GM21619 (cell line): ENCODE data around the gene TAS1R3.

ENCODE experiments used
- ATAC-seq: cut with Tn5 transposase; IDR thresholded peaks from one replicate; pipeline ENCODE4 v1.9.1; 2021; ENCODE audit not compliant: unreplicated experiment

TAS1R3 gene

DNA sequence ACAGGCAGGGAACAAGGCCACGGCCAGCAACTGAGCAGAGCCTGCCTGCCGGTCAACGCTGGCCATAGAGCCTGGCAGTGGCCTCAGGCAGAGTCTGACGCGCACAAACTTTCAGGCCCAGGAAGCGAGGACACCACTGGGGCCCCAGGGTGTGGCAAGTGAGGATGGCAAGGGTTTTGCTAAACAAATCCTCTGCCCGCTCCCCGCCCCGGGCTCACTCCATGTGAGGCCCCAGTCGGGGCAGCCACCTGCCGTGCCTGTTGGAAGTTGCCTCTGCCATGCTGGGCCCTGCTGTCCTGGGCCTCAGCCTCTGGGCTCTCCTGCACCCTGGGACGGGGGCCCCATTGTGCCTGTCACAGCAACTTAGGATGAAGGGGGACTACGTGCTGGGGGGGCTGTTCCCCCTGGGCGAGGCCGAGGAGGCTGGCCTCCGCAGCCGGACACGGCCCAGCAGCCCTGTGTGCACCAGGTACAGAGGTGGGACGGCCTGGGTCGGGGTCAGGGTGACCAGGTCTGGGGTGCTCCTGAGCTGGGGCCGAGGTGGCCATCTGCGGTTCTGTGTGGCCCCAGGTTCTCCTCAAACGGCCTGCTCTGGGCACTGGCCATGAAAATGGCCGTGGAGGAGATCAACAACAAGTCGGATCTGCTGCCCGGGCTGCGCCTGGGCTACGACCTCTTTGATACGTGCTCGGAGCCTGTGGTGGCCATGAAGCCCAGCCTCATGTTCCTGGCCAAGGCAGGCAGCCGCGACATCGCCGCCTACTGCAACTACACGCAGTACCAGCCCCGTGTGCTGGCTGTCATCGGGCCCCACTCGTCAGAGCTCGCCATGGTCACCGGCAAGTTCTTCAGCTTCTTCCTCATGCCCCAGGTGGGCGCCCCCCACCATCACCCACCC, at the start of gene TAS1R3:
TSS of gene TAS1R3 (plus strand) at position 213 of the 898 bp plus-strand sequence. CDS start at position 279, 66 bp downstream.
- ATAC-seq, result no peak

- ATAC-seq, result no peak
These were observed 49.4 kb upstream of the TAS1R3 start for GRCh38 chr1:1281533-1282321.

GRCh38 chr1:1282998-1283397, 48.1 kb upstream of the TAS1R3 start:
- no peak for ATAC-seq

DNA sequence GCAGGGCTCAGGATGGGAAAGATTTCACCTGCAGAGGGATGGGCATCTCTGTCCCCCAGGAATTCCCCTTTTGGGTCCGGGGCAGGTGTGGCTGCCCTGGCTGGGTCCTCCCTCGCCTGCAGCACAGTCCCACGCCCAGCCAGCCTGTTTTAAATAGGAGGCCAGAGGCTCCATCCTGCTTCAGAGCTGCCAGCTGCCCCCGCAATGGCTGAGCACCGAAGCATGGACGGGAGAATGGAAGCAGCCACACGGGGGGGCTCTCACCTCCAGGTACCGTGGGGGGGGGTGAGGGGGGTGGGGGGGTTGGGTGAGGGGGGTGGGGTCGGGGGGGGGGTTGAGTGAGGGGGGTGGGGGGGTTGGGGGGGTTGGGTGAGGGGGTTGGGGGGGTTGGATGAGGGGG, 47.3 kb upstream of the TAS1R3 start:
- no peak for ATAC-seq

GRCh38 chr1:1284221-1285101, 46.6 kb upstream of the TAS1R3 start:
- ATAC-seq, result no peak

DNA sequence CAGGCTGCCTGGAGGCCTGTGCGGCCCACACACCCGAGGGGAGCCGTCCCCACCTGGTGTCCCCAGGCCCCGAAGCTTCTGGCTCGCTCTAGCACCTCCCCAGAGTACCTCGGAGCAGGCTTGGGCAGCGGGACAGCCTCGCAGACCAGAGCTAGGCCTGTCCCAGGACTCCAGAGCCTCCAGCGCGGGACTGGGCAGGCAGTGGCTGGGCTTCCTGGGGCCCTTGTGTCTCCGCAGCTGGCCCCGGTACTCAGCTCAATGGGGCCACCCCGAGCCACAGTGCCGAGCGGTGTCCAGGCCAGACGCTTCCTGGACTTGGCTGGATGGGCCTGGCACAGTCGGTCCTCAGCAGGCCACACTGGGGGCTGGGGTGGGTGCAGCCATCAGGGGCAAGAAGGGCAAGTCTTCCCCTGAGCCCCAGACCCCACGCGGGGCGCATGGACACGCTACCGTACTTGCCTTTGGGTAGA, 45.9 kb upstream of the TAS1R3 start:
- no peak for ATAC-seq

DNA sequence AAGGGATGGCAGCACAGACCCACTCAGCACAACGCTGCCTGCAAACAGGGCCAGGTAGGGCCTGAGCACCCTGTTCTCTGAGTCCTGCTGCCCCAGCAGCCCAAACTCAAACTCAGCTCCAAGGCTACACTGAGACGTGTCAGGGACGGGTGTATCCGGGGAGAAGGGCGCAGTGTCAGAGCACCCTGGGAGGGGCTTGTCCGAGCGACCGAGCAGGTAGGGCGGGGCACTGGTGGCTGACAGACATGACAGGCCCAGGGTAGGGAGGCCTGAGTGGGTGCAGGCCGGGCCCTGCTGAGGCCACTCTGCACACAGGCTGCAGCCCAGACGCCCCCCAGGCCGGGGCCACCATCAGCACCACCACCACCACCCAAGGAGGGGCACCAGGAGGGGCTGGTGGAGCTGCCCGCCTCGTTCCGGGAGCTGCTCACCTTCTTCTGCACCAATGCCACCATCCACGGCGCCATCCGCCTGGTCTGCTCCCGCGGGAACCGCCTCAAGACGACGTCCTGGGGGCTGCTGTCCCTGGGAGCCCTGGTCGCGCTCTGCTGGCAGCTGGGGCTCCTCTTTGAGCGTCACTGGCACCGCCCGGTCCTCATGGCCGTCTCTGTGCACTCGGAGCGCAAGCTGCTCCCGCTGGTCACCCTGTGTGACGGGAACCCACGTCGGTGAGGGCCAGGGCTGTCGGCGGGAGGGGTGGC, 45.3 kb upstream of the TAS1R3 start:
- no peak for ATAC-seq

DNA sequence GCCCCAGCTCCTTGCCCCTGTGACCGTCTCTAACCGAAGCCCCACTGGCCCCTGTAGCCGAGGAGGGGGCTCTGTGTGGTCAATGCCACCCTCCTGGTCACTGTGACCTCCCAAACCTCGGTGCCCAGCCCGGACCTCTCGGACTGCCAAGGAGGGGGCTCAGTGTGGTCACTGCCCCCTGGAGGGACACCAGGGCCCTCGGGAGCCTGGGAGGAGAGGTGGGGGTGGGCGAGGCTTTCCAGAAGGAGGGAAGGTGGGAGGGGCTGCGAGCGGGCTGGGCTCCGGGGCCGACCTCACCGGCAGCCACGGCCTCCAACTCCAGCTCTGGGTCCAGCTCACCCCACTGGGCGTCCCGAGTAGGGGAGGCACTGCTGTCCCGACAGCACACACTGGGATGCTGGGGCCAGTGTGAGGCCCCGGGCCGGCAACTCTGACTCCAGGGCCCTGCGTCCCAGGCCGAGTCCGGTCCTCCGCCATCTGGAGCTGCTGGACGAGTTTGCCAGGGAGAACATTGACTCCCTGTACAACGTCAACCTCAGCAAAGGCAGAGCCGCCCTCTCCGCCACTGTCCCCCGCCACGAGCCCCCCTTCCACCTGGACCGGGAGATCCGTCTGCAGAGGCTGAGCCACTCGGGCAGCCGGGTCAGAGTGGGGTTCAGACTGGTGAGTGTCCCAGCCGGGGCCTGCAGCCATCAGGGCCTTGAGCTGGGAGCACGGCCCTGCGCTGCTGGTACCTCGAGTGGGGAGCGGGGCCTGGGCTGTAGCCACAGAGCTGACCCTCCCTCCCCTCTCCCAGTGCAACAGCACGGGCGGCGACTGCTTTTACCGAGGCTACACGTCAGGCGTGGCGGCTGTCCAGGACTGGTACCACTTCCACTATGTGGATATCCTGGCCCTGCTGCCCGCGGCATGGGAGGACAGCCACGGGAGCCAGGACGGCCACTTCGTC, 44.5 kb upstream of the TAS1R3 start:
- no peak for ATAC-seq

- ATAC-seq, result no peak
These were observed 43.6 kb upstream of the TAS1R3 start for GRCh38 chr1:1287288-1288110.

DNA sequence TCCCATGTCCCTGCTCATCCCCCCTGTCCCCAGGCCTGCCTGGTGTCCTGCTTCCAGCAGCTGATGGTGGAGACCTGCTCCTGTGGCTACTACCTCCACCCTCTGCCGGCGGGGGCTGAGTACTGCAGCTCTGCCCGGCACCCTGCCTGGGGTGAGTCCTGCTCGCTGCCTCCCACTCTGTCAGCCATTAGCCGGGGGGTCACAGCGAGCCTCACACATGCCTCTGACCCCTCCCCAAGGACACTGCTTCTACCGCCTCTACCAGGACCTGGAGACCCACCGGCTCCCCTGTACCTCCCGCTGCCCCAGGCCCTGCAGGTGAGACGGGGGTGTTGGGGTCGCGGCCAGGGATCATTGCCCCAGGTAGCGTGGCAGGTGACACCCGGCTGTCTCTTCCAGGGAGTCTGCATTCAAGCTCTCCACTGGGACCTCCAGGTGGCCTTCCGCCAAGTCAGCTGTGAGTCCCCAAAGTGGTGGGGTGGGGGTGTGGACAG, 40.8 kb upstream of the TAS1R3 start:
- ATAC-seq, result no peak

- no peak for ATAC-seq
These were observed 40.0 kb upstream of the TAS1R3 start for GRCh38 chr1:1291023-1291528.

DNA sequence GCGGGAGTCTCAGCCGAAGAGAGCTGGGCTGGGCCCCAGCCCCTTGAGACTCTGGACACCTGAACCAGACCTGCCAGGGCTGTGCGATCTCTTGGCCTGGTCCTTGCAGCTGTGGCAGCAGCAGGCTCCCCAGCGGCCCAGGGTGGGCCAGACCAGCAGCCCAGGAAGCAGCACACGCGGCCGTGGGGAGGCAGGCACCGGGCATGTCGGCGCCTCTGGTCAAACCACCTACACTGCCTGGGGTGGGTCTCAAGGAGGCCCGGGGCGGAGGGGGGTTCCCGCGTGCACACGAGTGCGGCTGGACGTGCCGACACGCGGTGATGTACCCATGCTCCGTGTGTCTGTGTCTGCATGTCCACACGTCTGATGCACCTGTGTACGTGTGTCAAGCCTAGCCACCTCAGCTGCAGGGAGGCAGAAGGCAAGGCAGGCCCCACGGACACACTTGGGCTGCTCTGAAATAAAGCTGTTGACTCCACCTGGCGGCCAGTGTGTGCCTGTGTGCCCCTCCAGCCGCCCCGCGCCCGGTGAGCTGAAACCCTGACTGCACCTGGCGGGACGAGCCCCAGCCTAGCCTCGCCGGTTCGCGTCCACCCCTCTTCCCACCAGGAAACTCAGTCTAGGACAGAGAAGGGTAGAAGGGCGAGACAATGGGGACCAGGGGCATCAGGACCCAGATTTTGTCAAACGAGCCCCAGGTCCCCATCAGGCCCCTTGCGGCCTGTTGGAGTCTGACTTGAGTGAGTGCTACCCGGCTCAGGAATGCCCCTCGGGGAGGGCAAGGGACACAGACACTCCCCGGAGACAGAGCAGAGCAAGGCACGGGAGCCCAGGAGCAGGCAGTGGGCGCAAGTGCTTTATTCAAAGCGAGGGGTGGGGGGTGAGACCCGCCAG, 39.3 kb upstream of the TAS1R3 start:
- no peak for ATAC-seq

- no peak for ATAC-seq
These were observed 38.7 kb upstream of the TAS1R3 start for GRCh38 chr1:1292442-1292779.

DNA sequence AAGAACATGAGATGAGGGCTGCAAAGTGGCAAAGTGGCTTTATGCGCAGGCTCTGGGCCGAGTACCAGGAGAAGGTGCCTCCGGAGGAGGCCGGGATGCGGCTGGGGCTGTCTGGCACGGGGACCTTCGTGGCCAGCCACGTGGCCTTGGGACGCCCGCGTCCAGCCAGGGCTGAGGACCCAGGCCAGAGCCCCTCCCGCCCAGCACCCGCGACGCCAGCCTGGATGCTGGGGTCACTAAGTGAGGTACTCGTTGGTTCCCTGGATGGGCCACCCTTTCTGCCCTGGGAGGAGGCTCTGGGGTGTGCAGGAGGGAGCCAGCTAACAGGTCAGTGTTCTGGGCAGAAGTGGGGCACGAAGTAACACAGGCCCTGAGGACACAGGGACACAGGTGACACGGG, 38.2 kb upstream of the TAS1R3 start:
- no peak for ATAC-seq

DNA sequence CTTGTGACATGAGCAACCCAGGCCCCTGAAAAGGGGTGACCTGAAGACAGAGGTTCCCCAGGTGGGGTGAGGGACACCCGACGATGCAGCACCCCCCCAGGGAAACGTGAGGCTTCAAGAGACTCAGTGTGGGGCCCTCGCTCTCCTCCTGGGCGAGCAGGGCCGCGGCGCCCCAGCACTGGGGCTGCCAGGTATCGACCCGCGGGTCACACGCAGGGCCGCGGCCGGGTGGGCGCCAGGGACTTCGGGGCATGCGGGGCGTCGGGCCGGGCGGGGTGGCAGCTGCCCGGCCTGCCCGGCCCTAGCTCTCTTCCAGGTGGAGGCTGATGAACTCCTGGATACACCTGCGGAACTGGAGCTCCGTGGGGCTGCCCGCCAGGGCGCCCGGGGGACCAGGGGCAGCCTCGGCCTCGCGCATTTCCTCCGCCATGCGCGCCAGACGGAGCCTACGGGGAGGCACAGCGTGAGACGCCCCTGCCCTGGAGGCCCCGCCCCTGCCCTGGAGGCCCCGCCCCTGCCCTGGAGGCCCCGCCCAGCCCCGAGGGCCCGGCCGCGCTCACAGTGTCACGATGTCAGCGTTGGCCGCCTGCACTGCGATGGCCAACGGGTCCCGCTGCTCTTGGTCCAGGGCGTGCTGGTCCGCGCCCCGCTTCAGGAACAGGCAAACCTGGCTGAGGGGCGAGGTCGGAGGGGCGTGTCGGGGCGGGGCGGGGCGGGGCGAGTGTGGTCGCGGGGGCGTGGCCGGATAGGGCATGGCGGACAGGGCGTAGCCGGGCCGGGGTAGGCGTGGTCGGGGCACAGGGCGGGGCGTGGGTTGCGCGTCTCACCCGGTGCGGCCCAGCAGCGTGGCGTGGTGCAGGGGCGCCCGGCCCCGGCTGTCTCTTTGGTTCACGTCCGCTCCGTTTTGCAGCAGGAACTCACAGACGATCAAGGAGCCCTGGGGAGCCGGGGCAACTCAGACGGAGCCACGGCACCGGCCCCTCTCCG, 37.5 kb upstream of the TAS1R3 start:
- no peak for ATAC-seq
